GM12864 (cell line): ENCODE measurements around the gene ANK2.

Experiments
- DNase-seq: peaks from one replicate; pipeline ENCODE4 v3.0.0-alpha.2; 2011; ENCODE audit warnings: low read depth
- H3K4me3 ChIP-seq: 2 replicates; pipeline ENCODE4 v1.5.1; 2011; ENCODE audit warnings: mild to moderate bottlenecking, low read depth, low read length, control low read depth
- TF ChIP-seq, protein P1 (sequence below): IDR thresholded peaks from 2 replicates; pipeline ENCODE4 v1.5.1; 2011; ENCODE audit warnings: low read depth, mild to moderate bottlenecking, moderate library complexity, low read length, control low read depth, inconsistent platforms; ENCODE audit errors: missing control alignments

The ANK2 gene

DNA sequence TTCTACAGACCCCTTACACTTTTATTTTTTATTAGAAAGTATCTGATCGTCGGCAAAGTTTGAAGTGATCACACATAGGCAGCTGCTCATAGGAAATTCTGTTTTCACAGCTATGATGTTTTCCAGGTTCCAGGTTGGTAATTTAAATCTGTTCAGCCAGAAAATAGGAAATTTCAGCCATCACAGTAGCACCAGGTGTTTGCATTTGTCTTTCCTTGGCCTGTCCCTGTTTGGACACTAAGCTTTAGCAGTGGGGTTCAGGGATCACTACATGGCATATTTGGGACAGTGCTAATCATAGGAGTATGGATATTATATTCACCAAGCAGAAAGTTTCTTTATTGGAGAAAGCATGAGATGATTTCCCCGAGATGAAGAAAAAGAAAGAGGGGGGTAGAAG, 92.9 kb downstream of the ANK2 start:
- H3K4me3 ChIP-seq = no peak overlapping the region
- DNase-seq = no peak
- TF ChIP-seq, protein P1, sequence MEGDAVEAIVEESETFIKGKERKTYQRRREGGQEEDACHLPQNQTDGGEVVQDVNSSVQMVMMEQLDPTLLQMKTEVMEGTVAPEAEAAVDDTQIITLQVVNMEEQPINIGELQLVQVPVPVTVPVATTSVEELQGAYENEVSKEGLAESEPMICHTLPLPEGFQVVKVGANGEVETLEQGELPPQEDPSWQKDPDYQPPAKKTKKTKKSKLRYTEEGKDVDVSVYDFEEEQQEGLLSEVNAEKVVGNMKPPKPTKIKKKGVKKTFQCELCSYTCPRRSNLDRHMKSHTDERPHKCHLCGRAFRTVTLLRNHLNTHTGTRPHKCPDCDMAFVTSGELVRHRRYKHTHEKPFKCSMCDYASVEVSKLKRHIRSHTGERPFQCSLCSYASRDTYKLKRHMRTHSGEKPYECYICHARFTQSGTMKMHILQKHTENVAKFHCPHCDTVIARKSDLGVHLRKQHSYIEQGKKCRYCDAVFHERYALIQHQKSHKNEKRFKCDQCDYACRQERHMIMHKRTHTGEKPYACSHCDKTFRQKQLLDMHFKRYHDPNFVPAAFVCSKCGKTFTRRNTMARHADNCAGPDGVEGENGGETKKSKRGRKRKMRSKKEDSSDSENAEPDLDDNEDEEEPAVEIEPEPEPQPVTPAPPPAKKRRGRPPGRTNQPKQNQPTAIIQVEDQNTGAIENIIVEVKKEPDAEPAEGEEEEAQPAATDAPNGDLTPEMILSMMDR = no peak

DNA sequence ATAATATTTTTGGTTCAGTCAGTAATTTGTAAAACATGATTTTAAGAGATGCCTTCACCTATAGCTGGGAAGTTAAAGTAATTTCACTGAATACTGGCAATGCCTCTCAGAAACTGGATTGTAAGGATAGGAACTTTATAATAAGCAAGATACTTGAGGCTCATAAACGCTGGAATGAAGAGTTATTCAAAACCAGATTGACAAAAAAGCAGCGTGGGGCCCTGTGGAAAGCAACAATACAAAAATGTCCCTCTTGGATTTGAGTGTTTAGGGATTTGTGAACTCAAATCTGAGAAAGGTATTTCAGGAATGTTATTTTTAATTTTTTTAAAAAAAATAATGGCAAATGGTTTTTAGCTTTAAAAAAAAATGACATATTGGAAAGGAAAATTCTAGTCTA, 94.6 kb downstream of the ANK2 start:
- TF ChIP-seq, protein P1 = no peak
- DNase-seq = no peak

DNA sequence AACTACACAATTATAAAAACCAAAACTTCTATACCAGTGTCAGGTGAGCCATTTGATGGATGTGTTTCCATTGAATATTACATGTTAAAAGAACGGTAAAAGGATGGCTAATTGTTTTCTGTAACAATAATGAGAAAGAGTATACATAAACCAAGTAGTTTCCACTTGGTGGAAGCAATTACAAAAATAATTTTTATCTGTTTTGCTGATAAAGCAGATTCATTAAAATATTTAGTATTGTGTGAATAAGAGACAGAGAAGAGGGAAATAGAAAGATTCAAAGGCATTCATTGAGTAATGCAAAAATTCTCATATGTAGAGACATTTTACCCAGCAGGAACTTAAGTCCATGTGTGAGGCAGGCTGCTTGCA, 95.7 kb downstream of the ANK2 start:
- no peak overlapping the region for H3K4me3 ChIP-seq
- no peak for DNase-seq
- TF ChIP-seq, protein P1 = no peak

More for the DNA sequence above, 94.6 kb downstream of the ANK2 start:
- H3K4me3 ChIP-seq = no peak overlapping the region

DNA sequence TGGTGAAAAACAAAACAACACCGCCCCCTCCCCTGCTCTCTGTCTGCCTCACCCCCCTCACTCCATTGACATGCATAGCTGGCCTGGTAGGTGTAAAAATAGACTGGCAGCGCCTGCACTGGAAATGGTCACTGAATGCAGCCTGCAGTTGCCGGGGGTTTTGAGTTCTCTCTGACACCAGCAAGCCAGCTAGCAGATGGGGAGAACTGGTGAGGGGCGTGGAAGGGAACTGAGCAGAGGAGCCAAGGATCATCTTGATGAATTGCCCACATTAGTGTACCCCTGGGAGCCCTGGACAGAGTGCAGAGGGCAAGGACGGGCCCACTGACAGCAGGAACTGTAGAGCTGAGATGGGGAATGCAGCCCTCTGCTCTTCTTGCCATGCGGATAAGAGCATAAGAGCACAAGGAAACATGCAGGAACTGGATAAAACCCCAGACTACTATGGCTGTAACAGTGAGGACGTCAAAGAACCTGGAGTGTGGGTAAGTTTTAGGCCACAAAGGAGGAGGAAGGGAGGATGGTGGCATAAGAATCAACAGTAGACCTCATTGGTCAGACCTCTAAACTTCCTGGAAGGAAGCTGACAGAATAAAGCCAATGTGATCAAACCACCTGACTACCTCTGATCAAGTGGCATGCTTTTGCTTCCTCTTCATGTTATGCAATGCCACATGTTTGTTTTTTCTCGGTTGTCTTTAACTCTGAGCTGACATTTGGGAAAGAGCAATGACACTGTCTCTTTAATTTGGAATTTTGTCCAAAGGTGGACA, 96.3 kb downstream of the ANK2 start:
- no peak overlapping the region for H3K4me3 ChIP-seq
- no peak for DNase-seq
- TF ChIP-seq, protein P1 = no peak

DNA sequence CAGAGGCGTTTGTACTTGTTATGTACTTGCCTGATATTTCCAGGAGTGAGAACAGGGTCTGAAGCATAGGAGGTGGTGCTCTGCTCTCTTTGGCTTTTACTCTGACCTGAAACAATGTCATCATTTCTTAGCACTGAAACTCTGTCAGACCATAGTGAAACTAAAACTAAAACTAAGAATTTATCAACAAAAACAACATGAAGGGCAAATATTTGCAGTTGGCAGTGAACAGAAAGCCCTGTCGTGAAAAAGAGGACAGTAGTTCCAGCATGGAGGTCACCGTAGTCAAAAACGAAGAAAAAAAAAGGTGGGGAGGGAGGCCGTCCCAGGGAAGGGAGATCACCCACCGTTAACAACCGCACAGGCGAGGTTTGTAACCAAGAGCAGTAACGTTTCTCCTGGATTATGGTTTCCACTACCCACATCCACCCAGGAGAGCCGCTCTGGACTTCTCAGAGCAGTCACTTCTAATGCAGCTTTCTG, 97.5 kb downstream of the ANK2 start:
- TF ChIP-seq, protein P1 = no peak
- no peak for DNase-seq
- H3K4me3 ChIP-seq = no peak overlapping the region

DNA sequence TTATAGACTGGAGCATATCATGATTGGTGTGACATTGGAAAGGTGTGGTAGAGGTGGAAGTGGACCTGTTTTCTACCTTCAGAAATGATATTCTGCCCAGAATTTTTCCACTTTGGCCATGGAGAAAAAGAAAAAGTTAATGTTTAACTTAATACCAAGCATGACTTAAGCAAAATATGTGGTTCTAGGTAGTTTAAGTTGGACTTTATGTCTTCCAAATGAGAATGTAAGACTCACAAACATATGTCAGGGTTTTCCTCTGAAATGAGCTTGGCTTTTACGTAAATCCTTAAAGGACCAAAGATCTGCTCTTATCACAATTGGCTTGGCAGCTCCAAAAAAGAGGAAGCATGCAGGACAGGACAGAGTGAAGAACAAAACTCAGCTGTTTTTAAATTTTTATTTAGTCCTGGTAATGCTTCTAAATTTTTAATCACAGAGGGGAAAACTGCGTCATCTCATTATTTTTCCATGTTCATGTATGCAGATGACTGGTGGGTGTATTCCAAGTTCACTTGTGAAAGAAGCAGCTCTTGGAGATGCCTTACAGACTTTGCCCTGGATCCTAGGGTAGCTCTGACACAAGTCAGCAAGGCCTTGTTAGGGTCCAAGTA, 98.2 kb downstream of the ANK2 start:
- no peak for DNase-seq
- no peak overlapping the region for H3K4me3 ChIP-seq
- TF ChIP-seq, protein P1 = no peak
